HepG2 (cell line): ENCODE data around the gene LGI4. TPM values are rescaled to one million over a fixed set of nuclear protein-coding genes. Genes with fewer than 3 reads are reported as not detected.

Experiments used
- AKAP8 ChIP-seq: sonication (generic); formaldehyde crosslinking; IDR thresholded peaks from 2 replicates; pipeline ENCODE4 v1.5.1; 2020; ENCODE audit warnings: mild to moderate bottlenecking, missing genetic modification reagents
- ELF3 ChIP-seq: IDR thresholded peaks from 2 replicates; pipeline ENCODE4 v1.6.1; 2016; ENCODE audit warnings: missing genetic modification reagents, missing compliant biosample characterization
- ERF ChIP-seq: IDR thresholded peaks from 2 replicates; pipeline ENCODE4 v1.6.1; 2018; ENCODE audit warnings: missing biosample characterization, missing genetic modification reagents
- GZF1 ChIP-seq: sonication (generic); formaldehyde crosslinking; IDR thresholded peaks from 2 replicates; pipeline ENCODE4 v1.5.1; 2020; ENCODE audit warnings: mild to moderate bottlenecking, missing genetic modification reagents
- HDAC2 ChIP-seq: sonication (generic); formaldehyde crosslinking; IDR thresholded peaks from 2 replicates; pipeline ENCODE4 v1.4.0; 2020; ENCODE audit warnings: missing genetic modification reagents
- HNRNPH1 ChIP-seq: fragments of 200-400 bp; formaldehyde crosslinking; optimal IDR thresholded peaks from 2 replicates; pipeline ENCODE3; 2017; ENCODE audit warnings: mild to moderate bottlenecking, low read depth, low read length
- MAZ ChIP-seq, 2 experiments: sonication (generic) in 1 of 2; formaldehyde crosslinking in 1 of 2; IDR thresholded peaks; 2 replicates each; pipeline versions ENCODE4 v1.5.0 to v1.6.1; 2012 to 2020; ENCODE audit warnings: low read depth in 2 of 2, mild to moderate bottlenecking in 2 of 2, borderline replicate concordance in 1 of 2, improper control_type of control experiment in 1 of 2, low read length in 1 of 2, missing genetic modification reagents in 1 of 2, moderate library complexity in 1 of 2
- NFAT5 ChIP-seq: sonication (generic); formaldehyde crosslinking; IDR thresholded peaks from 2 replicates; pipeline ENCODE4 v1.4.0; 2020; ENCODE audit warnings: missing genetic modification reagents
- PAF1 ChIP-seq: IDR thresholded peaks from 2 replicates; pipeline ENCODE4 v1.6.1; 2016; ENCODE audit warnings: missing genetic modification reagents, missing compliant biosample characterization
- PAX8 ChIP-seq: sonication (generic); formaldehyde crosslinking; IDR thresholded peaks from 2 replicates; pipeline ENCODE4 v1.8.0; 2022; ENCODE audit warnings: mild to moderate bottlenecking, missing genetic modification reagents, borderline replicate concordance
- RAD21 ChIP-seq: fragments of 450-650 bp; formaldehyde crosslinking; IDR thresholded peaks from 2 replicates; pipeline ENCODE4 v1.5.0; 2020; ENCODE audit warnings: mild to moderate bottlenecking
- SIX1 ChIP-seq: sonication (generic); formaldehyde crosslinking; IDR thresholded peaks from 2 replicates; pipeline ENCODE4 v1.4.0; 2020; ENCODE audit warnings: missing genetic modification reagents, borderline replicate concordance
- ZBTB46 ChIP-seq: sonication (generic); formaldehyde crosslinking; IDR thresholded peaks from 2 replicates; pipeline ENCODE4 v1.4.0; 2020; ENCODE audit warnings: mild to moderate bottlenecking, missing genetic modification reagents, borderline replicate concordance
- ZNF329 ChIP-seq: sonication (generic); formaldehyde crosslinking; IDR thresholded peaks from 2 replicates; pipeline ENCODE4 v1.9.0; 2021; ENCODE audit warnings: low read depth, mild to moderate bottlenecking, missing genetic modification reagents
- ZNF333 ChIP-seq: sonication (generic); formaldehyde crosslinking; IDR thresholded peaks from 2 replicates; pipeline ENCODE4 v1.4.0; 2020; ENCODE audit warnings: mild to moderate bottlenecking, missing genetic modification reagents, borderline replicate concordance
- ZNF44 ChIP-seq: sonication (generic); formaldehyde crosslinking; IDR thresholded peaks from 2 replicates; pipeline ENCODE4 v1.5.1; 2020; ENCODE audit warnings: mild to moderate bottlenecking, missing genetic modification reagents
- ZNF510 ChIP-seq: sonication (generic); formaldehyde crosslinking; IDR thresholded peaks from 2 replicates; pipeline ENCODE4 v1.4.0; 2020; ENCODE audit warnings: low read depth, mild to moderate bottlenecking, missing genetic modification reagents
- ZNF512 ChIP-seq: sonication (generic); formaldehyde crosslinking; IDR thresholded peaks from 2 replicates; pipeline ENCODE4 v1.4.0; 2020; ENCODE audit warnings: mild to moderate bottlenecking, missing genetic modification reagents
- ZNF709 ChIP-seq: sonication (generic); formaldehyde crosslinking; IDR thresholded peaks from 2 replicates; pipeline ENCODE4 v1.5.0; 2020; ENCODE audit warnings: mild to moderate bottlenecking, missing genetic modification reagents
- ZNF761 ChIP-seq: sonication (generic); formaldehyde crosslinking; conservative IDR thresholded peaks from 2 replicates; pipeline ENCODE4 v1.4.0; 2020; ENCODE audit warnings: mild to moderate bottlenecking, missing genetic modification reagents
- ZNF776 ChIP-seq: sonication (generic); formaldehyde crosslinking; IDR thresholded peaks from 2 replicates; pipeline ENCODE4 v1.4.0; 2020; ENCODE audit warnings: mild to moderate bottlenecking, missing genetic modification reagents
- ZNF782 ChIP-seq: sonication (generic); formaldehyde crosslinking; IDR thresholded peaks from 2 replicates; pipeline ENCODE4 v1.4.0; 2020; ENCODE audit warnings: missing genetic modification reagents, mild to moderate bottlenecking, borderline replicate concordance
- polyA plus RNA-seq, 8 experiments: library from polyadenylated mRNA; depleted of rRNA in 3 of 8; stranded (reverse) in 7 of 8; unstranded in 1 of 8; fragments of >200 nt; fragmentation: Illumina TruSeq in 4 of 8; extraction: Trizol in 4 of 8; gene quantifications; 2 replicates each; pipeline versions ENCODE4 v1.2.1 to v1.2.3, GENCODE V29; 2011 to 2016; ENCODE audit warnings: low read depth in 4 of 8, missing spikeins in 1 of 8, mixed read lengths in 1 of 8; ENCODE audit not compliant: insufficient read depth in 1 of 8
- total RNA-seq, 5 experiments: library from RNA; depleted of rRNA; stranded (reverse); fragments of >200 nt; fragmentation: Illumina TruSeq; extraction: Trizol; gene quantifications; 2 replicates each; pipeline ENCODE4 v1.2.3, GENCODE V29; 2016; ENCODE audit warnings: low read depth in 1 of 5

The LGI4 gene
- total and polyA plus RNA-seq, 2 of the 13 experiments (the other 11 are each of a cell fraction or from before 2014, with no cell fraction given) = 2.8 TPM; not detected in 1

GRCh38 chr19:35136977-35137702 lies 2.3 kb upstream of the LGI4 start (continued):
- TF ChIP-seq ZNF761 (CRISPR knock-in tag) = no peak
- TF ChIP-seq ZNF44 (CRISPR knock-in tag) = no peak
- TF ChIP-seq MAZ (IDR thresholded peaks at IDR 0.05; ENCODE audit: borderline replicate concordance, low read depth, low read length) = no peak
- TF ChIP-seq MAZ (CRISPR knock-in tag; IDR thresholded peaks at IDR 0.05; ENCODE audit: low read depth) = no peak
- no peak for TF ChIP-seq PAX8 (CRISPR knock-in tag)
- TF ChIP-seq NFAT5 (CRISPR knock-in tag) = no peak
- TF ChIP-seq ZBTB46 (CRISPR knock-in tag) = no peak
- TF ChIP-seq ZNF709 (CRISPR knock-in tag) = no peak
- TF ChIP-seq ERF (CRISPR knock-in tag) = peak; percentile 38; the same call in 1 of the 2 replicates
- TF ChIP-seq ZNF510 = peak; percentile 48; the same call in 1 of the 2 replicates
- no peak for TF ChIP-seq PAF1 (CRISPR knock-in tag)
- TF ChIP-seq ZNF782 = no peak
- no peak for TF ChIP-seq ZNF333 (CRISPR knock-in tag)
- TF ChIP-seq RAD21 (CRISPR knock-in tag) = no peak
- peak; percentile 51; the same call in 1 of the 2 replicates for TF ChIP-seq HDAC2 (CRISPR knock-in tag)
- 0 out of 2 replicates have a peak, but pooled peaks have one; percentile 14 for TF ChIP-seq ELF3 (CRISPR knock-in tag)
- no peak for TF ChIP-seq HNRNPH1
- TF ChIP-seq ZNF776 (CRISPR knock-in tag) = no peak
- no peak for TF ChIP-seq AKAP8 (CRISPR knock-in tag)
- TF ChIP-seq SIX1 (CRISPR knock-in tag) = no peak
- no peak for TF ChIP-seq ZNF329 (CRISPR knock-in tag)
- no peak for TF ChIP-seq ZNF512 (CRISPR knock-in tag)
- no peak for TF ChIP-seq GZF1 (CRISPR knock-in tag)
